NCI-H2107 treated with DMSO at 0.1 percent for 48 hours (cell line): ENCODE measurements around the gene TNFRSF8.

Source experiments
- DNase-seq: peaks from one replicate; lab custom pipeline; 2025; ENCODE audit not compliant: unreplicated experiment; lab: John Stamatoyannopoulos, UW

Gene TNFRSF8

GRCh38 chr1:12153181-12153785, 90.2 kb downstream of the TNFRSF8 start:
- no peak for DNase-seq

GRCh38 chr1:12155328-12155727, 92.2 kb downstream of the TNFRSF8 start:
- no peak for DNase-seq

- DNase-seq: no peak
Observed at GRCh38 chr1:12157366-12158231, 94.5 kb downstream of the TNFRSF8 start.

GRCh38 chr1:12158357-12159092, 95.4 kb downstream of the TNFRSF8 start:
- no peak for DNase-seq

- no peak for DNase-seq
Observed at GRCh38 chr1:12159816-12160215, 96.7 kb downstream of the TNFRSF8 start.

GRCh38 chr1:12161324-12161661, 98.2 kb downstream of the TNFRSF8 start:
- no peak for DNase-seq

GRCh38 chr1:12161662-12162458, 98.8 kb downstream of the TNFRSF8 start:
- peak; percentile 48 for DNase-seq

- no peak for DNase-seq
Observed at GRCh38 chr1:12162459-12163137, 99.5 kb downstream of the TNFRSF8 start.

GRCh38 chr1:12163210-12163609, 100.1 kb downstream of the TNFRSF8 start:
- no peak for DNase-seq

- DNase-seq: no peak
Observed at GRCh38 chr1:12164210-12164609, 101.1 kb downstream of the TNFRSF8 start.

GRCh38 chr1:12165342-12165741, 102.2 kb downstream of the TNFRSF8 start:
- DNase-seq: no peak

GRCh38 chr1:12166834-12167492, 103.9 kb downstream of the TNFRSF8 start, which contains the start of gene TNFRSF1B:
Gene TNFRSF1B, plus strand, starts transcription at chr1:12166991. Its CDS starts 101 bp downstream, at chr1:12167092.
- no peak for DNase-seq

- DNase-seq: no peak
Observed at GRCh38 chr1:12167493-12168429, 104.7 kb downstream of the TNFRSF8 start.

- no peak for DNase-seq
Observed at GRCh38 chr1:12168451-12169160, 105.5 kb downstream of the TNFRSF8 start.

- no peak for DNase-seq
Observed at GRCh38 chr1:12169442-12170135, 106.5 kb downstream of the TNFRSF8 start.

GRCh38 chr1:12170263-12170671, 107.2 kb downstream of the TNFRSF8 start:
- no peak for DNase-seq

GRCh38 chr1:12171206-12172041, 108.3 kb downstream of the TNFRSF8 start:
- DNase-seq: no peak
